Measurements from ENCODE around the gene GGTA1.
A peak's percentile ranks its signal among the peaks of the same experiment; 100 is the strongest.
"Not testable (repeated sequence)": the region's sequence is repeated elsewhere in the genome, so short reads cannot be mapped to it uniquely, and the experiment has no call there.

GGTA1 gene

GRCh38 chr9:121455527-121456239 is 44.0 kb downstream of the GGTA1 start:
- no peak for DNase-seq

GRCh38 chr9:121454972-121455371 is 44.7 kb downstream of the GGTA1 start:
- no peak for DNase-seq

- DNase-seq, result no peak
Measured at GRCh38 chr9:121453232-121453892, 46.3 kb downstream of the GGTA1 start.

DNA sequence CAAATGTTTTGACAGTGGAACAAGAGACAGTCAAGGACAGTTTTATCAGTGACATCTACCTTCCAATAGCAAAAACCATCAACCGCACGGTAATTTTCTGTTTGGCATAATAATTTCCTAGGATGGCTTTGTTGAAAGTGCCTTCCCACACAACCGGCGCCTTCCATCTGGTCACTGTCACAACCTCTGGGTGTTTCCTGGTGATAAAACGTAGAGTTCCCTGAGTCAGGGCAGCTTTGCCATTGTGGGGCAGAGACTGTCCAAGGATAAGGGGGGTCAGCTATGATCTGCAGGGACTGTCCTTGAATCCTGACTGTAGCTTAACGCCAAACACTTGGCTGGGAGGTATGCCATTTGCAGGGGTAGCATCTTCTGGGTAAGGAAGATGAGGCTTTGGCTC is 47.6 kb downstream of the GGTA1 start:
- DNase-seq, result no peak

GRCh38 chr9:121451586-121451985 is 48.1 kb downstream of the GGTA1 start:
- no peak for DNase-seq

GRCh38 chr9:121450241-121450640 is 49.4 kb downstream of the GGTA1 start:
- DNase-seq, result no peak

- no peak for DNase-seq
Measured at GRCh38 chr9:121449786-121450185, 49.9 kb downstream of the GGTA1 start.

DNA sequence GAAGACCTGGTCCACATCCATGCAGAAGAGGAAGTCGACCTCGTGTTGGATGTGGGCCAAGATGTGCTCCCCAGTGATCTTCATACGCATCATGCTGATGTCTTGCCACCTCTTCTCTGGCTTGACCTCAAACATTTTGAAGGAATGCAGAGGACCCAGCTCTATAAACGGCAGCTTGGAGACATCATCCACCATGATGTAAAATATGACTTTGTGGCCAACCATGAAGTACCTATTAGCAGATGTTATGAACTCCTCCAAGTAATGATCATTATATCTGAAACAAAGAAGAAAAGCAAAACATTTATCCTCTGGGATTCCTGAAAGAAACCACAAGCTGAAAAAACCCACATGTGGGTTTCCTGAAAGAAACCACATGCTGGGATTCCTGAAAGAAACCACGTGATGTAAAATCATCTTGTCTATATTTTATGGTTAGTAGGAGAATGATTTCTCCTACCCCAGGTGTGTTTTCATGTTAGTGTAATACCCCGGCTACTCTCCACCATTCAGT is 52.3 kb downstream of the GGTA1 start:
- DNase-seq, result no peak

- DNase-seq, result no peak
Measured at GRCh38 chr9:121445986-121446385, 53.7 kb downstream of the GGTA1 start.

DNA sequence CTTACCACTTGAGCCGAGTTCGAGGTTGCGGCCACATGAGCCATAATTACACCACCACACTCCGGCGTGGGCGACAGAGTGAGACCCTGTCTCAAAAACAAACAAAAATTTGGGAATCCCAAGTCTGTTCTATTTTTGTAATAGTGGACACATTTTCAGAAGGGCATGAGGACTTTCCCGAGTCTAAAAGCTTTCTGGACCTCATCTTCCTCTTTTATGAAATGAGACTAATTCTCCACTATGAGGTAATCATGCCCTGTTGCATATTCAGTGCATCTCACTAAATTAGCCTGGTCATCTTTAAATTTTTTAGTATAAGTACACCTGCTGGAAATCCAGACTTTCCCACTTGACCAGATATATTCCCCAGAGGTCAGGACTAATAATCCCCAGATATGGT is 55.7 kb downstream of the GGTA1 start:
- DNase-seq, result no peak

- DNase-seq, result no peak
Measured at GRCh38 chr9:121441165-121441564, 58.5 kb downstream of the GGTA1 start.

GRCh38 chr9:121439711-121440664 is 59.7 kb downstream of the GGTA1 start:
- DNase-seq, result peak; percentile 13

GRCh38 chr9:121439016-121439415 is 60.6 kb downstream of the GGTA1 start:
- DNase-seq, result no peak

GRCh38 chr9:121437891-121438290 is 61.8 kb downstream of the GGTA1 start:
- DNase-seq, result peak; percentile 10

DNA sequence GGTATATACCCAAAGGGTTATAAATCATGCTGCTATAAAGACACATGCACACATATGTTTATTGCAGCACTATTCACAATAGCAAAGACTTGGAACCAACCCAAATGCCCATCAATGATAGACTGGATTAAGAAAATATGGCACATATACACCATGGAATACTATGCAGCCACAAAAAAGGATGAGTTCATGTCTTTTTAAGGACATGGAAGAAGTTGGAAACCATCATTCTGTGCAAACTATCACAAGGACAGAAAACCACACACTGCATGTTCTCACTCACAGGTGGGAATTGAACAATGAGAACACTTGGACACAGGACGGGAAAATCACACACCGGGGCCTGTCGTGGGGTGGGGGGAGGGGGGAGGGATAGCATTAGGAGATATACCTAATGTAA is 62.6 kb downstream of the GGTA1 start:
- DNase-seq, result not testable (repeated sequence)

- no peak for DNase-seq
Measured at GRCh38 chr9:121434969-121435368, 64.7 kb downstream of the GGTA1 start.

DNA sequence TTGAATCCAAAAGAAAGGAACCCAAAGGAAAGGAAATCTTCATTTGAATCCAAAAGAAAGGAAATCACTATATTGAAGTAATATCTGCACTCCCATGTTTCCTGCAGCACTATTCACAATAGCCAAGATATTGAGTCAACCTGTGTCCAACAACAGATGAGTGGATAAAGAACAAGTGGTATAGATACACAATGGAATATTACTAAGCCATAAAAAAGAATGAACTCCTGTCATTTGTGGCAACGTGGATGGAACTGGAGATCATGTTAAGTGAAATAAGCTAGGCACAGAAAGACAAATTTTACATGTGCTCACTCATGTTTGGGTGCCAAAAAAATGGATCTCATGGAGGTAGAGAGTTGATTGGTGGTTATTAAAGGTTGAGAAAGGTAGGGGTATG is 71.7 kb downstream of the GGTA1 start:
- no peak for DNase-seq

GRCh38 chr9:121424024-121424432 is 75.6 kb downstream of the GGTA1 start:
- no peak for DNase-seq

DNA sequence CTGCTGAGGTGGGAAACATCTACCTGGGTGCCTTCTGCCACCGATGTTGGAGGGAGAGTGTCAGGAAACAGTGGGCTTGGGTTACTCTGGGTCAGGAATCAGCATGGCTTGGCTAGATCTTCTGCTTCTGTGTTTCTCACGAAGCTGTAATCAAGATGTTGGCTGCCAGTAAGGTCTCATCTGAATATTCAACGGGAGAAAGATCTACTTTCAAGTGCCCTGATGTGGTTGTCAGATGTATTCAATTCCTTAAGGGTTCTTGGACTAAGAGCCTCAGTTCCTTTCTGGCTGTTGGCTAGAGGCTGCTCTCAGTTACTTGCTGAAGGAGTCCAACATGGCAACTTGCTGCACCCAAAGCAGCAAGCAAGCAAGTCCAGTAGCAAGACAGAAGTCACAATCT is 87.7 kb downstream of the GGTA1 start:
- no peak for DNase-seq

DNA sequence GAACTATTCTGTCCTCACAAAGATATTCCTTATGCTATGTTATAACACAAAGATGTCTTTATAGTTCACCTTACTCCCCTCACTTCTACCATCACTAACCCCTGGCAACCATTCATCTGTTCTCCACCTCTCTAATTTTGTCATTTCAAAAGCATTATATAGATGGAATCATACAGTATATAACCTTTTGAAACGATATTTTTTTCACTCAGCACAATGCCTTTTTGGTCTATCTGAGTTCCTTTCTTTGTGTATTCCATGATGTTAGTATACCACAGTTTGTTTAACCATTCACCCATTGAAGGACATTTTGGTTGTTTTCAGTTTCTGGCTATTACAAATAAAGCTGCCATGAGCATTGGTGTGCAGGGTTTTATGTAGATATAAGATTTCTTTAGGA is 93.7 kb downstream of the GGTA1 start:
- DNase-seq, result no peak

Measured in NCI-H2171 treated with DMSO at 0.1 percent for 48 hours (cell line).